Heart left ventricle (tissue), 16 donors: ENCODE data around the gene KCNJ1. TPM values are rescaled to one million over a fixed set of nuclear protein-coding genes. Genes with fewer than 3 reads are reported as not detected.

ENCODE experiments used
- ATAC-seq, 4 donors: fragments of 200-7000 bp; cut with Tn5 transposase; one replicate each; pipeline ENCODE4 v1.9.1; 2020 to 2022; ENCODE audit warnings: moderate library complexity in 4 of 4, mild to moderate bottlenecking in 3 of 4, moderate number of reproducible peaks in 1 of 4
- DNase-seq, 5 donors: peaks; one replicate each; pipeline ENCODE4 v3.0.0-alpha.2; 2020
- H3K27ac ChIP-seq, 12 donors: fragments of 200-600 bp; sonication (generic) in 4 of 12; one replicate each; pipeline versions ENCODE4 v1.5.0 to v1.8.0; 2016 to 2022; ENCODE audit warnings: mild to moderate bottlenecking in 2 of 12
- H3K27me3 ChIP-seq, 9 donors: fragments of 200-600 bp; sonication (generic) in 2 of 9; one replicate each; pipeline versions ENCODE4 v1.5.1 to v1.8.0; 2016 to 2022; ENCODE audit warnings: mild to moderate bottlenecking in 3 of 9
- H3K36me3 ChIP-seq, 9 donors: fragments of 200-600 bp; sonication (generic) in 2 of 9; one replicate each; pipeline versions ENCODE4 v1.5.0 to v1.8.0; 2018 to 2022; ENCODE audit warnings: mild to moderate bottlenecking in 2 of 9
- H3K4me1 ChIP-seq, 12 donors: fragments of 200-600 bp; sonication (generic) in 4 of 12; one replicate each; pipeline versions ENCODE4 v1.5.0 to v1.8.0; 2016 to 2022; ENCODE audit warnings: mild to moderate bottlenecking in 3 of 12
- H3K4me3 ChIP-seq, 12 donors: fragments of 200-600 bp; sonication (generic) in 4 of 12; one replicate each; pipeline versions ENCODE4 v1.5.0 to v1.8.0; 2017 to 2022; ENCODE audit warnings: mild to moderate bottlenecking in 9 of 12, moderate library complexity in 4 of 12
- H3K9me3 ChIP-seq, 12 donors: fragments of 200-600 bp; sonication (generic) in 4 of 12; one replicate each; pipeline versions ENCODE4 v1.5.0 to v1.8.0; 2016 to 2022; ENCODE audit warnings: mild to moderate bottlenecking in 1 of 12
- CTCF ChIP-seq, 12 donors: fragments of 200-600 bp; sonication (generic) in 4 of 12; IDR thresholded peaks; one replicate each; pipeline versions ENCODE4 v1.5.0 to v1.8.0; 2018 to 2022; ENCODE audit warnings: antibody characterized with exemption in 12 of 12, mild to moderate bottlenecking in 5 of 12
- POLR2A ChIP-seq, 2 donors: fragments of 450-650 bp; IDR thresholded peaks; one replicate each; pipeline ENCODE4 v1.6.1; 2017; ENCODE audit warnings: antibody characterized with exemption in 2 of 2, mild to moderate bottlenecking in 2 of 2, moderate library complexity in 2 of 2
- WGBS, 4 donors: extraction: QIAGEN DNeasy Blood & Tissue Kit in 2 of 4; methylation state at CpG; one replicate each; pipeline versions ENCODE4 v1.1.5 to v1.1.7; 2013 to 2018; 5-methylcytosine and 5-hydroxymethylcytosine counted together
- intact Hi-C, 10 donors: fragments of 100-400 bp; cut with DNase I; formaldehyde crosslinking; loops; one replicate each; pipeline versions ENCODE4 v1.11.1 to v1.14.2; 2022
- polyA plus RNA-seq, 2 donors: library from polyadenylated mRNA; stranded (reverse); fragments of 200-250 nt; gene quantifications; one replicate each; pipeline ENCODE4 v1.2.3, GENCODE V29; 2013
- total RNA-seq, 9 donors: library from RNA; depleted of rRNA in 2 of 9; stranded (reverse); fragments of >200 nt in 2 of 9; fragmentation: NEBNext Ultra II Directional in 3 of 9; extraction: Animal tissue kit (Norgen Biotek cat#: 25700) in 3 of 9; gene quantifications; one replicate each; pipeline versions ENCODE4 v1.1.0 to v1.2.4, GENCODE V29; 2016 to 2023
- donor health status: ischemic (EF 13 %, LVEDD 7.1; RV severe dilation, severe dysfunction).
- donor health status: healthy with polysubstance abuse.
- donor health status: DM: no; HTN: yes; CAD: no.
- donor health status: DM: no; HTN: no; CAD: no.
- donor health status: ischemic (EF 25% LVEDD 6.9; RV normal size, moderate dysfunction).
- donor health status: ischemic (EF 25% LVEDD 5.7; RV mildly dilated, moderate dysfunction).
- donor health status: healthy.
- donor health status: DM: yes; HTN: yes; CAD: no.
- donor health status: ischemic (EF 35%, LVEDD 5.7; RV mildly dilated, moderate dysfunction).
- donor health status: nonischemic (EF 11% LVEDD 7.7; RV severe dilation, severe dysfunction).
- donor health status: DM: yes; HTN: yes; CAD: no.
- donor health status: PGD.
- donor health status: ischemic (EF 29% LVEDD 5.4; RV normal size, mild dysfunction).
- donor health status: nonischemic (EF 23%, LVEDD 6.1; RV moderate dilation, normal function).

The KCNJ1 gene
- total and polyA plus RNA-seq, 11 donors: 0.08 to 0.50 (median 0.23) TPM; not detected in 6

GRCh38 chr11:128840783-128841182 lies 26.3 kb downstream of the KCNJ1 start:
- H3K4me3 ChIP-seq: no peak overlapping the region
- 65 to 89% (median 71%) methylated on average over 2 of the region's 2 CpGs for WGBS, 4 donors
- H3K9me3 ChIP-seq: no peaks in the 10 kb centered on the region
- DNase-seq (no peak), ATAC-seq (no peak)
- no peak for TF ChIP-seq POLR2A (IDR thresholded peaks at IDR 0.05)
- TF ChIP-seq CTCF (IDR thresholded peaks at IDR 0.05): no peak
- no peaks in the 10 kb centered on the region for H3K36me3 ChIP-seq
- intact Hi-C loops: no loop called here
- no peaks in the 10 kb centered on the region for H3K27me3 ChIP-seq
- H3K27ac ChIP-seq: no peak overlapping the region
- peaks cover 0 to 36% (median 13%) of the 10 kb centered on the region in 12 donors for H3K4me1 ChIP-seq

GRCh38 chr11:128840137-128840536 lies 27.0 kb downstream of the KCNJ1 start:
- H3K4me1 ChIP-seq: peaks cover 0 to 36% (median 18%) of the 10 kb centered on the region in 12 donors
- intact Hi-C loops: no loop called here
- WGBS, 4 donors: 79 to 85% (median 82%) methylated on average over 5 of the region's 5 CpGs
- ATAC-seq: no peak
- TF ChIP-seq POLR2A (IDR thresholded peaks at IDR 0.05): no peak
- TF ChIP-seq CTCF (IDR thresholded peaks at IDR 0.05): no peak
- H3K9me3 ChIP-seq: no peaks in the 10 kb centered on the region
- no peak overlapping the region for H3K27ac ChIP-seq
- H3K36me3 ChIP-seq: no peaks in the 10 kb centered on the region
- no peaks in the 10 kb centered on the region for H3K27me3 ChIP-seq
- DNase-seq: no peak
- H3K4me3 ChIP-seq: no peak overlapping the region

GRCh38 chr11:128839081-128839480 lies 28.0 kb downstream of the KCNJ1 start:
- no peak overlapping the region for H3K4me3 ChIP-seq
- no peaks in the 10 kb centered on the region for H3K36me3 ChIP-seq
- no peak for ATAC-seq
- no peaks in the 10 kb centered on the region for H3K9me3 ChIP-seq
- intact Hi-C loops: loop anchor here in 5 of 10 donors (2.0 to 10.0 kb wide), 6 partner anchors 146 to 554 kb away; no protein-coding TSS in a partner anchor
- no peaks in the 10 kb centered on the region for H3K27me3 ChIP-seq
- H3K4me1 ChIP-seq: peaks cover 0 to 37% (median 20%) of the 10 kb centered on the region in 12 donors
- DNase-seq: no peak
- WGBS, 4 donors: 80 to 84% (median 83%) methylated on average over 5 of the region's 5 CpGs
- H3K27ac ChIP-seq: no peak overlapping the region
- no peak for TF ChIP-seq CTCF (IDR thresholded peaks at IDR 0.05)
- TF ChIP-seq POLR2A (IDR thresholded peaks at IDR 0.05): no peak

GRCh38 chr11:128837627-128838026 lies 29.5 kb downstream of the KCNJ1 start:
- TF ChIP-seq CTCF (IDR thresholded peaks at IDR 0.05): no peak
- no peak for TF ChIP-seq POLR2A (IDR thresholded peaks at IDR 0.05)
- WGBS, 4 donors: 40 to 59% (median 55%) methylated on average over 1 to 4 of the region's 4 CpGs
- H3K4me3 ChIP-seq: no peak overlapping the region
- H3K27me3 ChIP-seq: no peaks in the 10 kb centered on the region
- H3K27ac ChIP-seq: peak overlapping the region in 3 of 12 donors; percentile 4 to 27 (median 6)
- peaks cover 0 to 31% (median 20%) of the 10 kb centered on the region in 12 donors for H3K4me1 ChIP-seq
- no peaks in the 10 kb centered on the region for H3K36me3 ChIP-seq
- H3K9me3 ChIP-seq: no peaks in the 10 kb centered on the region
- ATAC-seq (peak in 3 of 4 donors; percentile 41 to 71 (median 54)), DNase-seq (no peak)
- intact Hi-C loops: loop anchor here in 5 of 10 donors (2.0 to 10.0 kb wide), 6 partner anchors 145 to 553 kb away; no protein-coding TSS in a partner anchor
